ENCODE measurements around the gene FGFR2. TPM values are rescaled to one million over a fixed set of nuclear protein-coding genes. Genes with fewer than 3 reads are reported as not detected.

The FGFR2 gene
- total RNA-seq, 1 experiment from 2014 or later, result 19.7 TPM

DNA sequence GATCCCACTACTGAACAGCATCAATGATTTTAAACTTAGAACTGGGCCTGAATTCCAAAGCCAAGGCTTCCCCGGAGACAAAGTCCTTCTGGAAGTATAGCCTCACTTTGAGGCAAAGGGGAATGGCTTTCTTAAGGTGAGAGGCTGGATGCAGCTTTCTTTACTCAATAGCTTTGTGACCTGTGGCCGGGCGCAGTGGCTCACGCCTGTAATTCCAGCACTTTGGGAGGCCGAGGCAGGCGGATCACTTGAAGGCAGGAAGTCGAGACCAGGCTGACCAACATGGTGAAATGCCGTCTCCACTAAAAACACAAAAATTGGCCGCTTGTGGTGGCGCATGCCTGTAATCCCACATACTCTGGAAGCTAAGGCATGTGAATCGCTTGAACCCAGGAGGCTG lies 3.2 kb upstream of the FGFR2 start:
- ChIA-PET RAD21 (ENCODE audit: low non-redundant PET in 1 of 2, low total read pairs in 2 of 2, uncharacterized antibody in 2 of 2, unreplicated experiment in 2 of 2) (no interaction called here), CTCF (no interaction called here), POLR2A (no interaction called here)
- TF ChIP-seq EZH2 (IDR thresholded peaks at IDR 0.05) (no peak), SRF (IDR thresholded peaks at IDR 0.05; ENCODE audit: low read depth) (no peak)
- Histone ChIP-seq H3K4me1 (ENCODE audit: control insufficient read depth in 1 of 2, insufficient read depth in 2 of 2, low read length in 2 of 2) (peaks cover 5 to 17% of the 10 kb centered on the region in 2 experiments; a peak in 3 of 4 replicates), H3K27me3 (ENCODE audit: insufficient read depth, low read length) (no peaks in the 10 kb centered on the region), H3K27ac (ENCODE audit: low read depth, low read length) (no peak overlapping the region), H4K20me1 (ENCODE audit: insufficient read depth) (no peaks in the 10 kb centered on the region), H3K9me2 (ENCODE audit: insufficient read depth) (no peaks in the 10 kb centered on the region), H3K36me3 (ENCODE audit: control insufficient read depth in 1 of 2, insufficient read depth in 2 of 2, low read length in 2 of 2) (no peaks in the 10 kb centered on the region), H3K4me3 (replicated peaks in 1 of 2; ENCODE audit: low read depth in 1 of 2, low read length in 2 of 2) (no peak overlapping the region), H3K9ac (ENCODE audit: low read length) (no peak overlapping the region), H3K4me2 (ENCODE audit: low read length) (no peak overlapping the region), H3K9me3 (ENCODE audit: control insufficient read depth in 1 of 2, insufficient read depth in 1 of 2, low read depth in 1 of 2, low read length in 2 of 2) (no peaks in the 10 kb centered on the region), H3K79me2 (ENCODE audit: insufficient read depth, low read length) (no peaks in the 10 kb centered on the region), H2AFZ (ENCODE audit: low read depth, low read length, poor library complexity, severe bottlenecking) (no peak overlapping the region)
- ATAC-seq (no peak), DNase-seq (ENCODE audit: low read depth, low spot score) (no peak)
- no TSS peak for BruUV-seq (replicated peaks)
- intact Hi-C loops (cut with micrococcal nuclease), result loop anchor here (10.0 kb wide), 1 partner anchor 293 kb away; no protein-coding TSS in a partner anchor

DNA sequence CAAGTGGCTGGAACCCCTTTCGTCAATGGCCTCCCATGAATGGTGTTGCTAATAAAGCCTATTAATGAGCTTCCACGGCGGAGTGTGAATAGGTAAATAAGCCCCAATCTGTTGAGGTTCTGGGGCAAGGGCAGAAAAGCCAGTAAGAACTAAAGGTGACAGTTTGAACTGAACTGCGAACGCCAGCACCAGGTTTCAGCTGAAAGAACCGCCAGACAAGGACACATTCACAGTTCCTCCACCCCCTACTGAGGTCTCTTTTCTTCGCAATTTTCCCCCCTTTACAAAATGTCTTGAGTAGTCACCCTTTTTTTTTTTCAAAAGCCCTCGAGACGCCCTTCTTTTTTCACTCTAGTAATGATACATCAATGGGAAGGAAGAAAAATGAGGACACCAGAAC lies 2.4 kb upstream of the FGFR2 start:
- H3K9ac ChIP-seq (ENCODE audit: low read length), result no peak overlapping the region
- no peaks in the 10 kb centered on the region for H3K36me3 ChIP-seq (ENCODE audit: control insufficient read depth in 1 of 2, insufficient read depth in 2 of 2, low read length in 2 of 2)
- RAD21 ChIA-PET (ENCODE audit: low non-redundant PET in 1 of 2, low total read pairs in 2 of 2, uncharacterized antibody in 2 of 2, unreplicated experiment in 2 of 2), result no interaction called here
- no peak overlapping the region for H3K4me3 ChIP-seq (replicated peaks in 1 of 2; ENCODE audit: low read depth in 1 of 2, low read length in 2 of 2)
- no peak overlapping the region for H3K4me2 ChIP-seq (ENCODE audit: low read length)
- POLR2A ChIA-PET, result no interaction called here
- intact Hi-C loops (cut with micrococcal nuclease), result loop anchor here (10.0 kb wide), 1 partner anchor 294 kb away; no protein-coding TSS in a partner anchor
- H3K27me3 ChIP-seq (ENCODE audit: insufficient read depth, low read length), result no peaks in the 10 kb centered on the region
- BruUV-seq (replicated peaks), result no TSS peak
- DNase-seq (ENCODE audit: low read depth, low spot score) (no peak), ATAC-seq (no peak)
- peaks cover 5 to 17% of the 10 kb centered on the region in 2 experiments; a peak in 3 of 4 replicates for H3K4me1 ChIP-seq (ENCODE audit: control insufficient read depth in 1 of 2, insufficient read depth in 2 of 2, low read length in 2 of 2)
- no peaks in the 10 kb centered on the region for H3K9me2 ChIP-seq (ENCODE audit: insufficient read depth)
- CTCF ChIA-PET, result no interaction called here
- no peaks in the 10 kb centered on the region for H4K20me1 ChIP-seq (ENCODE audit: insufficient read depth)
- no peaks in the 10 kb centered on the region for H3K79me2 ChIP-seq (ENCODE audit: insufficient read depth, low read length)
- TF ChIP-seq YY1 (IDR thresholded peaks at IDR 0.05; ENCODE audit: extremely low read depth, insufficient replicate concordance, low read depth, low read length) (no peak), EZH2phosphoT487 (IDR thresholded peaks at IDR 0.05; ENCODE audit: borderline replicate concordance) (no peak), FOSL1 (IDR thresholded peaks at IDR 0.05; ENCODE audit: low read depth) (no peak), REST (IDR thresholded peaks at IDR 0.05; ENCODE audit: low read depth) (no peak), SP1 (IDR thresholded peaks at IDR 0.05; ENCODE audit: low read depth) (no peak), SIN3A (IDR thresholded peaks at IDR 0.05; ENCODE audit: low read depth) (no peak), ELF1 (IDR thresholded peaks at IDR 0.05; ENCODE audit: borderline replicate concordance, low read depth) (no peak), CEBPB (IDR thresholded peaks at IDR 0.05; ENCODE audit: low read depth) (no peak), ZBTB33 (IDR thresholded peaks at IDR 0.05; ENCODE audit: extremely low read depth, insufficient replicate concordance, low read length) (no peak)
- TF ChIP-seq, protein P1, sequence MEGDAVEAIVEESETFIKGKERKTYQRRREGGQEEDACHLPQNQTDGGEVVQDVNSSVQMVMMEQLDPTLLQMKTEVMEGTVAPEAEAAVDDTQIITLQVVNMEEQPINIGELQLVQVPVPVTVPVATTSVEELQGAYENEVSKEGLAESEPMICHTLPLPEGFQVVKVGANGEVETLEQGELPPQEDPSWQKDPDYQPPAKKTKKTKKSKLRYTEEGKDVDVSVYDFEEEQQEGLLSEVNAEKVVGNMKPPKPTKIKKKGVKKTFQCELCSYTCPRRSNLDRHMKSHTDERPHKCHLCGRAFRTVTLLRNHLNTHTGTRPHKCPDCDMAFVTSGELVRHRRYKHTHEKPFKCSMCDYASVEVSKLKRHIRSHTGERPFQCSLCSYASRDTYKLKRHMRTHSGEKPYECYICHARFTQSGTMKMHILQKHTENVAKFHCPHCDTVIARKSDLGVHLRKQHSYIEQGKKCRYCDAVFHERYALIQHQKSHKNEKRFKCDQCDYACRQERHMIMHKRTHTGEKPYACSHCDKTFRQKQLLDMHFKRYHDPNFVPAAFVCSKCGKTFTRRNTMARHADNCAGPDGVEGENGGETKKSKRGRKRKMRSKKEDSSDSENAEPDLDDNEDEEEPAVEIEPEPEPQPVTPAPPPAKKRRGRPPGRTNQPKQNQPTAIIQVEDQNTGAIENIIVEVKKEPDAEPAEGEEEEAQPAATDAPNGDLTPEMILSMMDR (IDR thresholded peaks at IDR 0.05 in 2 of 3, conservative IDR thresholded peaks at IDR 0.05 in 1 of 3; ENCODE audit: borderline replicate concordance in 1 of 3, insufficient read depth in 1 of 3, low read depth in 2 of 3, low read length in 2 of 3), result no peak
- H3K27ac ChIP-seq (ENCODE audit: low read depth, low read length), result no peak overlapping the region
- H2AFZ ChIP-seq (ENCODE audit: low read depth, low read length, poor library complexity, severe bottlenecking), result no peak overlapping the region
- no peaks in the 10 kb centered on the region for H3K9me3 ChIP-seq (ENCODE audit: control insufficient read depth in 1 of 2, insufficient read depth in 1 of 2, low read depth in 1 of 2, low read length in 2 of 2)
